ENCODE results near the gene NCOA3.

NCOA3 gene

DNA sequence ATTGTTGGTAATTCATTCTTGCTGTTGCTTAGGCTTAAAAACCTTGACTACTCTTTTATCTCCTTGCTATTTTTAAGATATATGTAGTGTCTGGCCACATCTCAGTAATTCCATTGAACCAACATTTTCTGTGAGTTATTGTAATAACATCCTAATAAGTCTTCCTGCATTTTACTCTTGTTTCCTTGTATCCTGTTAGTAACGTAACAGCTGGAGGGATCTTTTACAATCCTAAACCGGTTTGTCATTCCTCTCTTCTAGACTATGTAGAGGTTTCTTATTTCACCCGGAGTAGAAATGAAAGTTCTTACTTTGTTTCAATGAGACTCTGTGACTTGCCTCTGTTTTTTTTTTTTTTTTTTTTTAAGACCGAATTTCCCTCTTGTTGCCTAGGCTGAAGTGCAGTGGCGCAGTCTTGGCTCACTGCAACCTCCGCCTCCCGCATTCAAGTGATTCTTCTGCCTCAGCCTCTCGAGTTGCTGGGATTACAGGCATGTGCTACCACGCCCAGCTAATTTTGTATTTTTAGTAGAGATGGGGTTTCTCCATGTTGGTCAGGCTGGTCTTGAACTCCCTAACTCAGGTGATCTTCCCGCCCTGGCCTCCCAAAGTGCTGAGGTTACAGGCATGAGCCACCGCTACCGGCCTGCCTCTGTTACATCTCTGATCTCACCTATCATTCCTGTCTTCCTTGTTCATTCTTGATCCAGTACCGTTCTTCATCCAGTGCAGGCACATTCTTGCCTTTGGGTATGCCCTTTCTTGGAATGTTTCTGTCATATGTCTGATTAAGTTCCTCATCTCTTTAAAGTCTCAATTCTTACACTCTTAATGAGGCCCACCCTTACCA is 44.7 kb downstream of the NCOA3 start:
- no peaks in the 10 kb centered on the region for H3K27me3 ChIP-seq (ENCODE audit: insufficient read depth, low read depth)
- no peak for TF ChIP-seq CTCF (conservative IDR thresholded peaks at IDR 0.05; ENCODE audit: low read depth, low read length)
- H2AFZ ChIP-seq (ENCODE audit: low read depth), result no peak overlapping the region
- peaks cover 30% of the 10 kb centered on the region; the same call in 1 of the 2 replicates for H3K79me2 ChIP-seq (ENCODE audit: insufficient read depth, low read depth)
- H3K4me3 ChIP-seq (IDR thresholded peaks at IDR 0.05; ENCODE audit: insufficient read depth, low read depth, low read length), result no peak overlapping the region
- no peaks in the 10 kb centered on the region; the same call in 1 of the 2 replicates for H4K20me1 ChIP-seq (ENCODE audit: insufficient read depth)
- no peak overlapping the region for H3K27ac ChIP-seq
- no peaks in the 10 kb centered on the region for H3K36me3 ChIP-seq (ENCODE audit: insufficient read depth)
- H3K4me1 ChIP-seq (ENCODE audit: low read depth, poor library complexity, severe bottlenecking), result peaks cover 19% of the 10 kb centered on the region
- no peak overlapping the region for H3K4me2 ChIP-seq
- H3K9ac ChIP-seq, result no peak overlapping the region

- no peaks in the 10 kb centered on the region for H3K27me3 ChIP-seq (ENCODE audit: insufficient read depth, low read depth)
- H3K27ac ChIP-seq, result no peak overlapping the region
- H3K4me3 ChIP-seq (IDR thresholded peaks at IDR 0.05; ENCODE audit: insufficient read depth, low read depth, low read length), result no peak overlapping the region
- no peaks in the 10 kb centered on the region; the same call in 1 of the 2 replicates for H4K20me1 ChIP-seq (ENCODE audit: insufficient read depth)
- H3K36me3 ChIP-seq (ENCODE audit: insufficient read depth), result no peaks in the 10 kb centered on the region
- H3K4me2 ChIP-seq, result no peak overlapping the region
- H3K9ac ChIP-seq, result no peak overlapping the region
- no peak for TF ChIP-seq CTCF (conservative IDR thresholded peaks at IDR 0.05; ENCODE audit: low read depth, low read length)
- H2AFZ ChIP-seq (ENCODE audit: low read depth), result no peak overlapping the region
- peaks cover 30% of the 10 kb centered on the region; the same call in 1 of the 2 replicates for H3K79me2 ChIP-seq (ENCODE audit: insufficient read depth, low read depth)
- H3K4me1 ChIP-seq (ENCODE audit: low read depth, poor library complexity, severe bottlenecking), result peaks cover 13% of the 10 kb centered on the region
These were observed 45.3 kb downstream of the NCOA3 start for GRCh38 chr20:47547034-47547387.

GRCh38 chr20:47549671-47550070 is 48.0 kb downstream of the NCOA3 start:
- Histone ChIP-seq H3K27me3 (ENCODE audit: insufficient read depth, low read depth) (no peaks in the 10 kb centered on the region), H3K27ac (no peak overlapping the region), H2AFZ (ENCODE audit: low read depth) (no peak overlapping the region), H3K4me1 (ENCODE audit: low read depth, poor library complexity, severe bottlenecking) (no peaks in the 10 kb centered on the region), H3K4me2 (no peak overlapping the region), H4K20me1 (ENCODE audit: insufficient read depth) (no peaks in the 10 kb centered on the region), H3K9ac (no peak overlapping the region), H3K4me3 (IDR thresholded peaks at IDR 0.05; ENCODE audit: insufficient read depth, low read depth, low read length) (no peak overlapping the region), H3K79me2 (ENCODE audit: insufficient read depth, low read depth) (peaks cover 30% of the 10 kb centered on the region; the same call in 1 of the 2 replicates), H3K36me3 (ENCODE audit: insufficient read depth) (no peaks in the 10 kb centered on the region)
- no peak for TF ChIP-seq CTCF (conservative IDR thresholded peaks at IDR 0.05; ENCODE audit: low read depth, low read length)

DNA sequence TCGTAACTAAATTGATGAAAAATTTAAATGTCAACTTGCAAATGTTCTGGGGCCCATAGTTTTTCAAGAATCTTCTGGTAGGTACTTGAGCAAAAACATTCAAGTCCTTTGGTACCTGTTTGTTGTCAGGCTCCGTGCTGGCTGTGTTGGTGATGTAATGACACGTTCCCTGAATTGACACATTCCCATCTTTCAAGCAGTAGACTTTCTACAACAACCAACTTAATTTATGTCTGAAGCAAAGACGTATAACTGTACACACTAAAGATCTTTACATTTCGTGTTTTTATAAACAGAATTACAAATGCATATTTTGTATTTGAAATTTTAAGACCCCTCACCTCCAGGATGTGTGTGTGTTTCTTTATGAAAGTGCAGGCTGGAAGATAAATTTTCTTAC is 49.5 kb downstream of the NCOA3 start:
- no peak for TF ChIP-seq CTCF (conservative IDR thresholded peaks at IDR 0.05; ENCODE audit: low read depth, low read length)

More for the DNA sequence above, 49.5 kb downstream of the NCOA3 start:
- Histone ChIP-seq H3K36me3 (ENCODE audit: insufficient read depth) (no peaks in the 10 kb centered on the region), H3K9ac (no peak overlapping the region), H3K4me2 (no peak overlapping the region), H3K4me1 (ENCODE audit: low read depth, poor library complexity, severe bottlenecking) (no peaks in the 10 kb centered on the region), H2AFZ (ENCODE audit: low read depth) (no peak overlapping the region), H3K4me3 (IDR thresholded peaks at IDR 0.05; ENCODE audit: insufficient read depth, low read depth, low read length) (no peak overlapping the region), H3K79me2 (ENCODE audit: insufficient read depth, low read depth) (peaks cover 19% of the 10 kb centered on the region; the same call in 1 of the 2 replicates), H3K27me3 (ENCODE audit: insufficient read depth, low read depth) (no peaks in the 10 kb centered on the region), H3K27ac (no peak overlapping the region), H4K20me1 (ENCODE audit: insufficient read depth) (no peaks in the 10 kb centered on the region)
